ENCODE measurements around the gene XKR7.

DNA sequence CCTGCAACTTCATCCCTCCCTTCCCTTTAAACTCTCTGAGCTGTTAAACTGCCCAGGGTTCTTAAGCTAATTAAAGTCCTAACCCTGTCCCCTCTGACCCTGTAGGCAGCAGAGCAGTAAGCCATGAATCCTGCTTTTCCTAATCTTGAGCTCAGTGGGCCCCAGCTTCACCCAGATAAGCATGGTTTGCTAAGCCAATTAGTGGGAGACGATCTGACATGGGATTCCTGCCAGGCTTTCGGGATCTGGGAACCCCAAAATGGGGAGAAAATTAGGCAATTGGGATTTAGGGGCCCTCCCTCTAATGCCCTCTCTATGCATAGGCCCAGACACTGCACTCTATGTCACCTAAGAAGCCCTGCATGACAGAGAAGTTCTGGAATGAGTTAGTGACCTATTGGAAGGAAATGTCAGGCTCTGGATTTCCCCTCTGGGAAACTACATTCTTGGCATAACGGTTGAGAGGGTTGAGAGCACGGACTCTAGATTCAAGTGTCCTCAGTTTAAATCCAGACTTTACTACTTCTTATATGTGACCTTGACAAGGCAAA is 4.6 kb downstream of the XKR7 start:
- TF ChIP-seq, protein P1, sequence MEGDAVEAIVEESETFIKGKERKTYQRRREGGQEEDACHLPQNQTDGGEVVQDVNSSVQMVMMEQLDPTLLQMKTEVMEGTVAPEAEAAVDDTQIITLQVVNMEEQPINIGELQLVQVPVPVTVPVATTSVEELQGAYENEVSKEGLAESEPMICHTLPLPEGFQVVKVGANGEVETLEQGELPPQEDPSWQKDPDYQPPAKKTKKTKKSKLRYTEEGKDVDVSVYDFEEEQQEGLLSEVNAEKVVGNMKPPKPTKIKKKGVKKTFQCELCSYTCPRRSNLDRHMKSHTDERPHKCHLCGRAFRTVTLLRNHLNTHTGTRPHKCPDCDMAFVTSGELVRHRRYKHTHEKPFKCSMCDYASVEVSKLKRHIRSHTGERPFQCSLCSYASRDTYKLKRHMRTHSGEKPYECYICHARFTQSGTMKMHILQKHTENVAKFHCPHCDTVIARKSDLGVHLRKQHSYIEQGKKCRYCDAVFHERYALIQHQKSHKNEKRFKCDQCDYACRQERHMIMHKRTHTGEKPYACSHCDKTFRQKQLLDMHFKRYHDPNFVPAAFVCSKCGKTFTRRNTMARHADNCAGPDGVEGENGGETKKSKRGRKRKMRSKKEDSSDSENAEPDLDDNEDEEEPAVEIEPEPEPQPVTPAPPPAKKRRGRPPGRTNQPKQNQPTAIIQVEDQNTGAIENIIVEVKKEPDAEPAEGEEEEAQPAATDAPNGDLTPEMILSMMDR (IDR thresholded peaks at IDR 0.05 in 2 of 3, conservative IDR thresholded peaks at IDR 0.05 in 1 of 3; ENCODE audit: control insufficient read depth in 2 of 3, extremely low read depth in 1 of 3, insufficient read depth in 1 of 3, low read depth in 3 of 3, low read length in 3 of 3) = no peak
- no peak for TF ChIP-seq POLR2AphosphoS2 (IDR thresholded peaks at IDR 0.05; ENCODE audit: low read depth, low read length)
- TF ChIP-seq YY1 (IDR thresholded peaks at IDR 0.05; ENCODE audit: low read depth, low read length) = no peak
- TF ChIP-seq, protein P2, sequence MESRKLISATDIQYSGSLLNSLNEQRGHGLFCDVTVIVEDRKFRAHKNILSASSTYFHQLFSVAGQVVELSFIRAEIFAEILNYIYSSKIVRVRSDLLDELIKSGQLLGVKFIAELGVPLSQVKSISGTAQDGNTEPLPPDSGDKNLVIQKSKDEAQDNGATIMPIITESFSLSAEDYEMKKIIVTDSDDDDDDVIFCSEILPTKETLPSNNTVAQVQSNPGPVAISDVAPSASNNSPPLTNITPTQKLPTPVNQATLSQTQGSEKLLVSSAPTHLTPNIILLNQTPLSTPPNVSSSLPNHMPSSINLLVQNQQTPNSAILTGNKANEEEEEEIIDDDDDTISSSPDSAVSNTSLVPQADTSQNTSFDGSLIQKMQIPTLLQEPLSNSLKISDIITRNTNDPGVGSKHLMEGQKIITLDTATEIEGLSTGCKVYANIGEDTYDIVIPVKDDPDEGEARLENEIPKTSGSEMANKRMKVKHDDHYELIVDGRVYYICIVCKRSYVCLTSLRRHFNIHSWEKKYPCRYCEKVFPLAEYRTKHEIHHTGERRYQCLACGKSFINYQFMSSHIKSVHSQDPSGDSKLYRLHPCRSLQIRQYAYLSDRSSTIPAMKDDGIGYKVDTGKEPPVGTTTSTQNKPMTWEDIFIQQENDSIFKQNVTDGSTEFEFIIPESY (IDR thresholded peaks at IDR 0.05) = no peak
- TF ChIP-seq BHLHE40 (IDR thresholded peaks at IDR 0.05; ENCODE audit: borderline replicate concordance in 1 of 2, low read depth in 2 of 2, low read length in 1 of 2) = no peak
- no peak for TF ChIP-seq CBX3 (IDR thresholded peaks at IDR 0.05; ENCODE audit: borderline replicate concordance, low read depth)
- TF ChIP-seq ZNF274 (IDR thresholded peaks at IDR 0.05; ENCODE audit: insufficient read depth, insufficient read length) = no peak
- TF ChIP-seq CREB1 (IDR thresholded peaks at IDR 0.05; ENCODE audit: low read depth) = no peak
- TF ChIP-seq GABPA (IDR thresholded peaks at IDR 0.05; ENCODE audit: low read depth) = no peak

All from GM12878 (cell line).